ENCODE data around the gene DCT.

- TF ChIP-seq, protein P1, sequence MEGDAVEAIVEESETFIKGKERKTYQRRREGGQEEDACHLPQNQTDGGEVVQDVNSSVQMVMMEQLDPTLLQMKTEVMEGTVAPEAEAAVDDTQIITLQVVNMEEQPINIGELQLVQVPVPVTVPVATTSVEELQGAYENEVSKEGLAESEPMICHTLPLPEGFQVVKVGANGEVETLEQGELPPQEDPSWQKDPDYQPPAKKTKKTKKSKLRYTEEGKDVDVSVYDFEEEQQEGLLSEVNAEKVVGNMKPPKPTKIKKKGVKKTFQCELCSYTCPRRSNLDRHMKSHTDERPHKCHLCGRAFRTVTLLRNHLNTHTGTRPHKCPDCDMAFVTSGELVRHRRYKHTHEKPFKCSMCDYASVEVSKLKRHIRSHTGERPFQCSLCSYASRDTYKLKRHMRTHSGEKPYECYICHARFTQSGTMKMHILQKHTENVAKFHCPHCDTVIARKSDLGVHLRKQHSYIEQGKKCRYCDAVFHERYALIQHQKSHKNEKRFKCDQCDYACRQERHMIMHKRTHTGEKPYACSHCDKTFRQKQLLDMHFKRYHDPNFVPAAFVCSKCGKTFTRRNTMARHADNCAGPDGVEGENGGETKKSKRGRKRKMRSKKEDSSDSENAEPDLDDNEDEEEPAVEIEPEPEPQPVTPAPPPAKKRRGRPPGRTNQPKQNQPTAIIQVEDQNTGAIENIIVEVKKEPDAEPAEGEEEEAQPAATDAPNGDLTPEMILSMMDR (conservative IDR thresholded peaks at IDR 0.05; ENCODE audit: low read depth, low read length): no peak
- no peak for TF ChIP-seq EZH2 (IDR thresholded peaks at IDR 0.05; ENCODE audit: borderline replicate concordance, low read depth, low read length, poor library complexity, severe bottlenecking)
These were observed 26.2 kb upstream of the DCT start for GRCh38 chr13:94505730-94506129.
